Fibroblast of skin of back (primary cell): ENCODE measurements around the gene FOXI1.

Experiments used
- DNase-seq: peaks from one replicate; pipeline ENCODE4 v3.0.0-alpha.2; 2013

Gene FOXI1

GRCh38 chr5:170152767-170153166 lies 47.1 kb downstream of the FOXI1 start:
- DNase-seq, result peak; percentile 18

GRCh38 chr5:170154297-170154696 lies 48.6 kb downstream of the FOXI1 start:
- no peak for DNase-seq

- DNase-seq, result no peak
Measured at GRCh38 chr5:170154744-170155143, 49.0 kb downstream of the FOXI1 start.

- DNase-seq, result no peak
Measured at GRCh38 chr5:170155771-170156170, 50.1 kb downstream of the FOXI1 start.

GRCh38 chr5:170159101-170159698 lies 53.5 kb downstream of the FOXI1 start:
- DNase-seq, result peak; percentile 92
